BJ (cell line): ENCODE measurements around the gene VSNL1. TPM values are rescaled to one million over a fixed set of nuclear protein-coding genes. Genes with fewer than 3 reads are reported as not detected.

Experiments
- CTCF ChIA-PET: fragments of 350-600 bp; formaldehyde crosslinking; extraction: SDS; loops from one replicate; lab custom pipeline; 2021; ENCODE audit warnings: antibody characterized with exemption, inconsistent platforms; lab: Yijun Ruan, JAX
- POLR2A ChIA-PET: fragments of 300-600 bp; sonication (Branson Sonifier 250); formaldehyde crosslinking; extraction: SDS; loops from one replicate; lab custom pipeline; 2021; ENCODE audit warnings: antibody characterized with exemption; lab: Charles Lee
- DNase-seq: peaks from one replicate; pipeline ENCODE4 v3.0.0-alpha.2; 2011; ENCODE audit warnings: low read depth
- H3K27me3 ChIP-seq: 2 replicates; pipeline ENCODE4 v1.6.0; 2011; ENCODE audit warnings: low read length; ENCODE audit not compliant: control insufficient read depth, insufficient read depth
- H3K36me3 ChIP-seq: 2 replicates; pipeline ENCODE4 v1.5.1; 2011; ENCODE audit warnings: low read length; ENCODE audit not compliant: control insufficient read depth, insufficient read depth
- H3K4me3 ChIP-seq: 2 replicates; pipeline ENCODE4 v1.5.1; 2011; ENCODE audit warnings: low read depth, mild to moderate bottlenecking, control low read depth, low read length
- polyA minus RNA-seq: library from RNA; depleted of rRNA, polyadenylated mRNA; stranded (reverse); fragments of >200 nt; gene quantifications from 2 replicates; pipeline ENCODE4 v1.2.3, GENCODE V29; 2011; rRNA and poly(A)+ RNA removed
- polyA plus RNA-seq: library from polyadenylated mRNA; depleted of rRNA; stranded (reverse); fragments of >200 nt; gene quantifications from 2 replicates; pipeline ENCODE4 v1.2.3, GENCODE V29; 2011; rRNA removed
- TF ChIP-seq, protein P1 (sequence below): IDR thresholded peaks from 2 replicates; pipeline ENCODE4 v1.5.1; 2011; ENCODE audit warnings: low read depth, mild to moderate bottlenecking, control low read depth, inconsistent platforms, low read length, moderate library complexity; ENCODE audit not compliant: insufficient read depth

Gene VSNL1
- polyA plus RNA-seq, result not detected in 2 replicates
- polyA minus RNA-seq, result not detected in 2 replicates

DNA sequence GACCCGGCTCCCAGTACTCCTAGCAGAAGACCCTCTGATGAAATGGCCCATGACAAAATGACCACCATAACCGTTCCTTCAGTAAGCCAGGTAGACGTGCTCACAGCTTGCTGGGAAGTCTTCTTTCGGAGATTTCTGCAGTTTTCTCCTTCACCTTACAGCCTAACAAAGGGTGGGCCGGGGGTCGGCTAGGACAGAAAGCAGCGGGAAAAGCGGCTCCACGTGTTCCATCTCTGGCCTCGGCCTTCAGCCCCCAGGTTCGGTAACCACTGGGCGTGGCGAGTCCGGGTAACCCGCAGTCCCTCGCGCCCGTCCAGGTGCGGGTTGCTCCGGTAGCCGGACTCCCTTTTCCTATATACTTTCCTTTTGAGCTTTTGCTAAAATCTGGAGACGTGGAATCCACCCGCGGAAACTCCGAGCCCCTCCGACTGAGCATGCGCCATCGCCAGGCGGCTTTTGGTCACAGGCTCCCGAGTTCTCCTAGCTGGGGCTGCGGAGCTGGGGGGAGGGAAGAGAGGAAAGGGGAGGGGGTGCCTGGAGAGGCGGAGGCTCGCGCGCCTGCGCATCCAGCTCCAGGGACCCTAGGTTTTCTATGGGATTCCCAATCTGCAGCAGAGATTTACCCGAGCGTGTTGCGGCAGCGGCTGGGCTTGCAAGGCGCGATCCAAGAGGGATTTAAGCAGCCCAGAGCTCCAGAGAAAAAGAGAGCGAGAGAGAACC, at the start of gene VSNL1:
TSS of gene VSNL1 (plus strand) at position 604 of the 720 bp plus-strand sequence. CDS start 51,379 bp downstream, outside the sequence.
- CTCF ChIA-PET, result interaction anchor here (1.1 kb wide), 1 partner anchor 131 kb away, joined by 3 read pairs; no protein-coding TSS in a partner anchor
- peak within 1 kb of the TSS; percentile 32 for H3K4me3 ChIP-seq
- H3K27me3 ChIP-seq, result peaks cover 27% of the 10 kb centered on the region
- TF ChIP-seq, protein P1, sequence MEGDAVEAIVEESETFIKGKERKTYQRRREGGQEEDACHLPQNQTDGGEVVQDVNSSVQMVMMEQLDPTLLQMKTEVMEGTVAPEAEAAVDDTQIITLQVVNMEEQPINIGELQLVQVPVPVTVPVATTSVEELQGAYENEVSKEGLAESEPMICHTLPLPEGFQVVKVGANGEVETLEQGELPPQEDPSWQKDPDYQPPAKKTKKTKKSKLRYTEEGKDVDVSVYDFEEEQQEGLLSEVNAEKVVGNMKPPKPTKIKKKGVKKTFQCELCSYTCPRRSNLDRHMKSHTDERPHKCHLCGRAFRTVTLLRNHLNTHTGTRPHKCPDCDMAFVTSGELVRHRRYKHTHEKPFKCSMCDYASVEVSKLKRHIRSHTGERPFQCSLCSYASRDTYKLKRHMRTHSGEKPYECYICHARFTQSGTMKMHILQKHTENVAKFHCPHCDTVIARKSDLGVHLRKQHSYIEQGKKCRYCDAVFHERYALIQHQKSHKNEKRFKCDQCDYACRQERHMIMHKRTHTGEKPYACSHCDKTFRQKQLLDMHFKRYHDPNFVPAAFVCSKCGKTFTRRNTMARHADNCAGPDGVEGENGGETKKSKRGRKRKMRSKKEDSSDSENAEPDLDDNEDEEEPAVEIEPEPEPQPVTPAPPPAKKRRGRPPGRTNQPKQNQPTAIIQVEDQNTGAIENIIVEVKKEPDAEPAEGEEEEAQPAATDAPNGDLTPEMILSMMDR, result no peak
- H3K36me3 ChIP-seq, result no peaks in the 10 kb centered on the region
- DNase-seq, result no peak
- POLR2A ChIA-PET, result no interaction called here

DNA sequence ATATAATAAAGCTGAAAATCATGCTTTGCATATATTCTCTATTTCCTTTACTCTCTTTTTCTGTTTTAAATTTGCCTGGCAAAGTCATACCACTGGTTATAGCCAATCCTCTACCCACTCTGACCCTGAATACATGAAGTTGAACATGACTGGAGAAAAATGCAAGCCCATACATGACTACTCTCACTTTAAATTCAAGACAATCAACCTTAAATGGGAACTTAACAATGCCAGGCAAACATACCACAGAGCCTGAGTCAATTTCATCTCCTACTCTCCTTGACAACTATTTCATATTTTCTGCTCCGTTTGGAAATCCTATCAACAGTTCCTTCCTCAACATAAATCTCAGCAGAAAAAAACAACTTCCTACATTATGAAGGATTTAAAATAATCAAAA, 44.9 kb upstream of the VSNL1 start:
- no peak overlapping the region for H3K4me3 ChIP-seq
- TF ChIP-seq, protein P1, result no peak
- H3K27me3 ChIP-seq, result no peaks in the 10 kb centered on the region
- CTCF ChIA-PET, result no interaction called here
- no peaks in the 10 kb centered on the region for H3K36me3 ChIP-seq
- no peak for DNase-seq
- POLR2A ChIA-PET, result no interaction called here

DNA sequence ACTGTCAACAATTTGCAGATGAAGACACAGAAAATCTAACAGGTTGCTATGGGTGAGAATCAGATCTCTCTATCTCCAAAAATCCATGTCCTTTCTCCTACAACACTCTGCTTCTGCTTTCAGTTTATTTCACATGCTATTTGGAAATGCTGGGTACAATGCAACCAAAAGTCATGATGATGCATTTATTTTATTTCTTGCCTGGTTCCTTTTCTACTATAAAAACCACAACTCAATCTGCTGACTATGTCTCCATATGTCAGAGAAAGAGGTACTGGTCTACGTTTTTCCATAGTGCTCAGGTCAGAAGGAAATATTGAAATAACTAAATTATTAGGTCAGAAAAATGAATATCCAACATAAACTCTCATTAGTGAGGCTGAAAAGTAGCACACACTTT, 42.8 kb upstream of the VSNL1 start:
- POLR2A ChIA-PET, result no interaction called here
- TF ChIP-seq, protein P1, result no peak
- H3K27me3 ChIP-seq, result no peaks in the 10 kb centered on the region
- DNase-seq, result no peak
- CTCF ChIA-PET, result no interaction called here
- H3K36me3 ChIP-seq, result no peaks in the 10 kb centered on the region
- H3K4me3 ChIP-seq, result no peak overlapping the region

DNA sequence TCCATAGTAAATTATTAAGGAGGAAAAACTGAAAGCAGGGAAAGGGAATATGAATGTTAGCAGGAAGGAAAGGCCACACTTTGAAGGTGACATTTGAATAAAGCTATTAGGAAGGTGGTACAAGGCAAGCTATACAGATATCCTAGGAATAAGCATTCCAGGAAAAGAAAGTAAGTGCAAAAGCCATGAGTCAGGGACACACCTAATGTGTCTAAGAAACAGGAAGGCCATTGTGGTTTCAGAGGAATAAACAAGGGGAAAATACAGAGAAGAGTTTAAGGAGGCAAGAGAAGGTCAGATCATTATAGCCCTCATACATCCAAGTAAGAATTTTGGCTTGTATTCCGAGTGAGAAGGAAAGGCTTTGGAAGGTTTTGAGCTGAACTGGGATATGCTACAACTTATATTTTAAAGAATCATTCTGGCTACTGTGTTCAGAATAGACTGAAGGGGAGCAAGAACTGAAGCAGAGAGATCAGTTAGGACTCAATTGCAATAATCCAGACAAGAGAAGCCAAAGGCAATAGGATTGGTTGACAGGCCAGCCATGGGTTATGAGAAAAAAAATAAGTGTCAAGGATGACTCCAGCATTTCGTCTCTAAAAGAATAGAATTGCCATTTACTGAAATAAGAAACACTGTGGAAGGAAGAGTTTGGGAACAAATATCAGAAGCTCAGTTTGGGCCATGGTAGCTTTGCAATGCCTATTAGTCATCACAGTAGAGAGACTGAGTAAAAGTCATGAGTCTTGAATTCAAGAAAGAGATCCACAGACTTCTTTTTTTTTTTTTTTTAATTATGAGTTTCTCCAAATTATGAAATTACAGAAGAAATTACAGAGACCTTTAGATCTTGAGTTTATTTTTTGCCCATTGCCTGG, 33.5 kb upstream of the VSNL1 start:
- Histone ChIP-seq H3K4me3 (no peak overlapping the region), H3K27me3 (no peaks in the 10 kb centered on the region), H3K36me3 (no peaks in the 10 kb centered on the region)
- CTCF ChIA-PET, result no interaction called here
- POLR2A ChIA-PET, result no interaction called here
- DNase-seq, result no peak
- TF ChIP-seq, protein P1, result no peak

DNA sequence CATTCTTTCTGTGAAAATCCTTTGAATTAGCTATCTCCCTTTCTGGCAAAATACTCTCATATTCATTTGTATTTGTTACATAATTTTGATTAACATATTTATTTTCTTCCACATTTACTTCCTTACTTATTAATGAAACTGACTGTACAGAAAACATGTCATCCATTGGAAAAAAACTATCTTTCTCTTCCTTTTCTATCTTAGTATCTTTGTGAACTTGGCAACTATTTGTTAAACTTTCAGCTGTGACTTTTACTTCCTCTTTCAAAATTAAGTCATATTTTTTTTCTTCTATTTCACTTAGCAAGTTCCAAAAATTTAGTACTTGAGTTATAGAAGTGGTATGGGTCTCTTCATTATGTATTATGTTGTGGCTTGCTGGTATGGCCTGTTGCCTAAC, 24.8 kb upstream of the VSNL1 start:
- TF ChIP-seq, protein P1, result no peak
- ChIA-PET CTCF (no interaction called here), POLR2A (no interaction called here)
- DNase-seq, result no peak
- no peaks in the 10 kb centered on the region for H3K27me3 ChIP-seq
- H3K36me3 ChIP-seq, result no peaks in the 10 kb centered on the region
- no peak overlapping the region for H3K4me3 ChIP-seq
